Putamen (tissue), 1 donor: ENCODE results near the gene COBL.
A peak's percentile ranks its signal among the peaks of the same experiment; 100 is the strongest.

Source experiments
- DNase-seq: peaks from one replicate; pipeline ENCODE4 v3.0.0-alpha.2; 2016; ENCODE audit warnings: low spot score

Gene COBL

DNA sequence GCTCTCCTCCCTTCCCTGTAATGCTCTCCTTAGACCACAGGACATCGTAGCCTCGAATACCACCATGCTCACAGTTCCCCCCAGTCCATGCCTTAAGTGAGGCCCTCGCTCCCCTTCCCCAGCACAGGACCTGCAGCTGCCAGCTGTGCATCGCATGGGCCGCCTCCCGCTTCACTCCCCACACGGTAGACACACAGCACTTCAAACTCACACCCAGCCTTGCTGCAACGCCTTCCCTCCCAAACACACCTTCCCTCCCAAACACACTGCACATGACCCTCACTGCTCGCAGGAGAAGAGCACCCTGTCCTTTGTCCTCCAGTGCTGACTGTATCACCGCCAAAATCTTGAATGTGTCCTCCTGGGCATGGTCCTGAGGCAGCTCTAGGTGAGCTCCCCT is 42.6 kb downstream of the COBL start:
- DNase-seq, result no peak

DNA sequence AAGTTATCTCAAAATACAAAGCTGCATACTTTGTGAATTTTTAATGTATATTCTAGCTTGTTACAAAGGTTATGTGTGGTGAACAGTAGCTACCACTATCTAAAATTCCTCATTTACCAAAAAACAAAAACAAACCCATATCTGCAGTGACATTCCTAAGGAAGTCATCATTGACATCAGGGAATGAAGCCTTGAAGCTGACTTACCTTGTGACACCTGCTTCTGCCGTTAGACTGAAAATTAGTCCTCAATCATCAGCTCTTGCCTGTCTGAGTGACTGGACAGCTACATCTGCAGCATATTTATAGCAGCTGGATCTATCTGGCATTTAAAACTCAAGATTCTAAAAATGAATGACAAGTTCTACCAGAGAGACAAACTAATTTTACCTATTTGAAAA is 43.2 kb downstream of the COBL start:
- no peak for DNase-seq

DNA sequence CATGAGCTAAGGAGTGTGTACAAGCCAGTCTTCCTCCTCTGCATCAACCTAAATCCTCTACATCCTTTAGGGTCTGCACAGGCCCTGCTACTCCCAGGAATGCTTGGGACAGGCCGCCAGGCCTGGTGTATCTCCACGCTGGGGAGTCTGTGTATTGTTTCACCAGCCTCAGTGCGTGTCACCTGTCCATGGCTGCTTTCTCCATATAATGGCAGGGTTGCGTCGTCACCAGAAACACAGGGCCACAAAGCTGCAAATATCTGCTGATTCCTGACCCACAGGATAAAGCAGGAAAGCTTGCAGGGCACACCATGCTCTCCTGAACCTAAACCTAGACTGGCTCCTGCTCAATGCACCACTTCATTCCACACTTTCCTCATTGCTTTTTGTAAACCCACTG is 45.6 kb downstream of the COBL start:
- DNase-seq, result no peak

DNA sequence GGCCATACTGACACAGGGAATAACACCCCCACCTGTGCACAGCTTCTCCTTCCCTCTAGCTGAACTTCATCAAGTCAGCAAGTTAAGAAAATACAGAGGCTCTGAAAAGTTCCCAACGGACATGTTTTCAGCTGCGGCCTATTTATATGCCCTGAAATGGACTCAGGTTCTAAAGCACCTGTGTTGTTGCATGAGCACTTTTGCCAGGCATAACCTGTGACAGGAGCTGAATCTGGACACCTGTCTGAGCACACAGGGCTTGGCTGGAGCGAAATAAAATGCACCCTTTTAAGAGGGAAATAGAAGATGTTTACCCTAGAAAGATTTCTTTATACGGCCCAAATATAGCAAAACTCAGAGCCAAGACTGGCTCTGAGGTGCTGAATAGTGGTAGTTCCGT is 46.7 kb downstream of the COBL start:
- no peak for DNase-seq

DNA sequence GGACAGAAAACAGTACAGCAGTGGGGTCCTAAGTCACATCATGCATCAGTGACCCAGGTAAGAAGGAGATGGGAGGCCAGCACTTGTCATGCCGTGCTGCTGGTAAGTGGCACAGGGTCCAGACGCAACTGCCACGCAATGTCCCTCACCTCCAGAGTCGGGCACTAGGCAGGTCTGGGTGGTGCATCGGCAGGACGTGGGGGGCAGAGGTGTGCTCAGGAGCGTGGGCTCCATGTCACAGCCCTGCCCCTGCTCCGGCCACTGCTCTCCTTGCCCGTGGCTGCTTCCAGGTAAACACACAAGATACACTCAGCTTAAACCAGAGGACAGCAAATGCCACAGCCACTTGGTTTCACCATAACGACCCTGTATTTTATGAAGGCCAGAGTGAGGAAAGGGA is 47.3 kb downstream of the COBL start:
- DNase-seq, result no peak

DNA sequence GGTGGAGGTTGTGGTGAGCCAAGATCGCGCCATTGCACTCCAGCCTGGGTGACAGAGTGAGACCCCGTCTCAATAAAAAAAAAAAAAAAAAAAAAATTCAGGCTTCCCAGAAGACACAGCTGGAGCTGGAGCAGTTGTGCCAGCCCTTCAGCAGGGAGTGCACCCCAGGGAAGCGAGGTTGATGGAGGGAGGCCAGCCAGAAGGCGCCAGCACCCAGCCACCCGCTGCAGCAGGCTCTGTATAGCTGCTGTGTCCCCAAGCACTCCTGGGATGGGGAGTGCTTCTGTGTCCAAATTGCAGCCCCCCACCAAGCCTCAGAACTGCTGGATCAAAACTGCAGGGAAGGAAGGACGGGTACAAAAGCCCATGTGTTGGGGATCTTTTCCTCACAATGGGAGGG is 47.8 kb downstream of the COBL start:
- DNase-seq, result peak; percentile 62

DNA sequence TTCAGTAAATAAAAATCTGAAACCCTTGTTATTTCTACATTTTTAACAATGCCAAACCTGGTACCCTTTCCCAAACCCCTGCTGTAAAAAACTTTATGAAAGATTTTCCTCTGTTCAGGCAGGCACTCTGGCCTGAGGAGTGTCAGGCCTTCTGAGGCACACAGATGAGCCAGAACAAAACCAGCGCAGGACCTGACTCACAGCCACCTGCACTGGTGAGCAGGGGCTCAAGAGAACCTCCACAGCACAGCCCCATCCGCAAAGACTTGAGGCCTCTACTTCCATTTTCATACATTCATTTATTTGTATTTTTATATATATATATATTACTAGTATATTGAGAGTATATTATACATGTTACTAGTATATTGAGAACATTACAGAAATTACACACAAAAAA is 49.4 kb downstream of the COBL start:
- no peak for DNase-seq

DNA sequence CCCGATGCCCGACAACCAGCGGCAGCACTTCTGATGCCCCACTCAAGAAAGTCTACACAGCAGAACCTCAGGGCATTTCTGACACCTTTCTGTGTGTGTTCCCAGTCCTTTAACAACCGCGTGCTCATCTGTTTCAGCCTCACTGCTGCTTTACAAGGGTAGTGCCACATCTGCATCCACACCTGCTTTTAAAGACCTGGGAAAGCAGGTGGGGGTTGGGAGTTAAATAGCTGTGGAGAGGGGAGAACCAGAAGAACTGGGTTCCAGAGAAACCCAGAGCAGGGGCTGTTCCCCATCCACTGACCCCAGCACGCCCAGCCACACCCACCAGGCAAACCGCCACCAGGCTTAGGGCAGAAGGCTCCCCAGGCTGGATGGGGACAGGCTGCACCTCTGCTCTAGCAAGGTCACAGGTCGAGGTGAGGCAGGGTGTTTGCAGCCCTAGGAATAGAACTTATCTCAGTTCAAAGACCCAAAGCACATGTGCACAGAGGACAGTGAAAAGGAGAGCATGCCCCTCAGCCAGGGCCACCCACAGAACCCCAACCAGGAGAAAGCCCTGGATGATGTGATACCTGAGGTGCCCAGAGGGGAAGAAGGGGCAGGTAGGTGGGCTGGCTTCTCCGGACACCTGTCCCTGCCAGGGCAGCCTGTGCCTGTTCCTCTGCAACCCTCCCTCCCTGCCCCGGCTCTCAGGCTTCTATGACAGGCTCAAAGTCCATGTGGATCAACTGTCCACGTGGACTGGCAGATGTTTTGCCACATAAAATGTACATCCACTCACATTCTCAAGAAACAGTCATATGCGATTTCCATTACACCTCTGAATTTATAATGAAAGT is 51.3 kb downstream of the COBL start:
- DNase-seq, result no peak

DNA sequence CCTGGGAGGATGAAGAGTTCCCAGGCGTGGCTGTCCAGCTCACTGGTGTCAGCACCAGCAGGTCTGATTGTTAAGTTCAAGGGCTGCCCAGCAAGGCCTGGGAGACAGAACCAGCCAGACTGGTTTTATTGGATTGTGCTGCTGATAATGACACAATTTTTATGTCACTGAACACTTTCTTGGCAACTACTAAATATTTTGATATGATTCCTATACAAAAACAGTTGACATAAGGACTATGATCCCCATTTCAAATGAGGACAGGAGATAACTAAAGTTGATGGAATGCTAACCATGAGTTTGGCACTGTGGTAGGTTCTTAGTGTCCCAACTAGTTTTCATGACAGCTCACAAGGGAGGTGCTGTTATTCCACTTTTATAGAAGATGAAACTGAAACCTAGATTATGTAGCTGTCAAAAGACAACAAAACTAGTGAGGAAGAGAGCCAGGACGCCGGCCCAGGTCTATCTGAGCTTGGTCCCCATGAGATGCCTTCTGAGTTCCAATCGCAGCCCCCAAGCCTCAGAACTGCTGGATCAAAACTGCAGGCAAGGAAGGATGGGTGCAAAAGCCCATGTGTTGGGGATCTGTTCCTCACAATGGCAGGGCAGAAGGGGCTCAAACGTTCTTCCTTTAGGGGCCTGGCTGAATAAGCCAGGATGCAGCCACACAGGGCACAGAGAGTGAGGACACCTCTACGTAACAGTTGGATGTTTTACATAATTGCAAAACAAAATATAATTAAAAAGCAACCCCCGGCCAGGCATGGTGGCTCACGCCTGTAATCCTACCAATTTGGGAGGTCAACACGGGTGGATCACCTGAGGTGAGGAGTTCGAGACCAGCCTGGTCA is 52.8 kb downstream of the COBL start:
- no peak for DNase-seq

DNA sequence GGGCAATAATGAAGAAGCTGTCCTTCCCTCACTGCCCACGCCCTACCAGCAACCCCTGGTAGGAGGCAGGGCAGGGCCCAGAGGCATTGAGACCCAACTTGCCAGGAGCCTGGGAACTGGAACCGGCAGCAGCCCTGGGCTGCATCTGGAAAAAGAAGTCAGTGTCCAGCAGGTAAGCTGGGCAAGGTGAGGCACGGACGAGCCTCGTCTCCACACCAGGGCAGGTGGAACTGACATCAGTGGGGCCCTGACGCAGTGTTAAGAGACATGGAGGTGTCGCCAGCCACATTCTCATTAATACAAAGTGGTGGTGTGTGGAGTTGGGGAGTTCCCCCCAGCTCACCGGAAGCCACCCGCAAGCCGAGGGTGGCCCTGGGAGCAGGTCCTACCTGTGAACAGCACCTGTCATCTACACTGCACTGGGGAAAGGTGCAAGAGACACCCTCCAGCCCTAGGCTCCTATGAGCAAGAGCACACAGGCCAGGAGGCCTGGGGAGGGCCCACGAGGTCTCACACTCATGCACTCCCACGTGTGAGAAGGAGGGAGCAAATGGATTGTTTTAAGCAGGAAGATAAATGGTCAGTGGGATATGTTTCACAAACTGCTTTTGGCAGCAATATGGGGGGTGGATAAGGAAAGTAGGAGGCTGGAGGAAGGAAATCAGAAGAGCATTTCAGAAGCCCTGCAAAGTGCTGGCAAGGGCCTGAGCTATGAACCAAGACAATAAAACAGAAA is 53.6 kb downstream of the COBL start:
- no peak for DNase-seq

DNA sequence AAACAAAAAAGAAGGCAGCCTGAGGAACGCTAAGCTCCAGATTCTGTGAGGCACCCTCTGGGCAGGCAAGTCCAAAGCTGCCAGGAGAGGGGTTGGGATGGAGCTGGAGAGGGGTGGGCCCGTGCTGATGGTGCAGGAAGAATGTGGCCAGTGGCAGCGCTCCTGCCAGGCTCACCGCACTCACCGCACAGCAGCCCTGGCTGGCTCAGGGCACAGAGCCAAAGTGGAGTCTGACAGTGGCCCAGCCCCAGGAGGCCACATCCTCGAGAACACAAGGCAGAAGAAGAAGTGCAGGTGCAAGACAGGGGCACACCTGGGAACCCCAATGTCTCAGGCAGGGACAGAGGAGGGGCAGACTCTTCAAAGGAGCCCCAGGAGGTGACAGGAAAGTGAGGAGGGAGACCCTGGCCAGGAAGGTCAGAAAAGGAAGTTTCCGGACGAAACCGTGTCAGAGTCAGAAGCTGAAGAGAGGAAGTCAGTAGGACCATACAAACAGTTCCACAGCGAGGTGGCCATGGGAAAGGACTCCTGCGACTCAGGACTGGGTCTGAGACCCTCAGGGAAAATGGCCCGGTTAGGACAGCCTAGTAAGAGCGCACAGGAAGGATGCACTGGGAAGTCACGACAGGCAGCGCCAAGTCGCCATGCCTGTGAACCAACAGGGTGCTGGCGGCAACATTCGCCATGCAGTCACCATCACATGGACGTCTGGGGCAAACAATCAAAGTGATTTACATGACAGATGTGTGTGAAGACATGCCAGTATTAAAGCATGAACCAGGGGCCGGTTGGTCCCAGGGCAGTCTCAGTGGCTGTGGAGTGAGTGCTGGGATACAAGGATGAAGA is 54.4 kb downstream of the COBL start:
- peak; percentile 58 for DNase-seq

DNA sequence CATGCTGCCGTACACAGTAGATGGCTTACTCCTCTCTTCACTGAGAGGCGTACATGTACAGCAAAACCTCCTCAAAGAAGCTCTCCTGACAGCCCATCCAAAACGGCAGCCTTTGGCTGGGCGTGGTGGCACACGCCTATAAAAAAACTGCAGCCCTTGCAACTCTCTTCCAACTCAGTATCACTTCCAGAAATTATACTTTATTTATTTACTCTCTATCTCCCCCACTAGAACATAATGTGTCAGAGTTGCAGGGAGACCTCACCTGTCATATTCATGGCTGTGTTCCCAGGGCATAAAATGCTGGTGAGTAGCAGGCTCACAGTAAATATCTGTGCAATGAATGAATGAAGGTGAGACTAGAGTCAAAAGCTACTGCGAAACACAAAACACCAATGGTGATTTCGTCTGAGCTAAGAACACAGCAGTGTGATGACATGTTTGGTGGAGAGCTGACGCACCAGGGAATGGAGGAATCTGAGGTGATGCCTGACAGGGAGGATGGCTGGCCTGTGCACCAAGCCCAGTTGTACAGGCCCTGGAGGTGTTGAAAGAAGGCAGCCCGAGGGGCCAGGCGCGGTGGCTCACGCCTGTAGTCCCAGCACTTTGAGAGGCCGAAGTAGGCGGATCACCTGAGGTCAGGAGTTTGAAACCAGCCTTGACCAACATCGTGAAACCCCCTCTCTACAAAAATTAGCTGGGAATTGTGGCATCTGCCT is 55.3 kb downstream of the COBL start:
- DNase-seq, result no peak

DNA sequence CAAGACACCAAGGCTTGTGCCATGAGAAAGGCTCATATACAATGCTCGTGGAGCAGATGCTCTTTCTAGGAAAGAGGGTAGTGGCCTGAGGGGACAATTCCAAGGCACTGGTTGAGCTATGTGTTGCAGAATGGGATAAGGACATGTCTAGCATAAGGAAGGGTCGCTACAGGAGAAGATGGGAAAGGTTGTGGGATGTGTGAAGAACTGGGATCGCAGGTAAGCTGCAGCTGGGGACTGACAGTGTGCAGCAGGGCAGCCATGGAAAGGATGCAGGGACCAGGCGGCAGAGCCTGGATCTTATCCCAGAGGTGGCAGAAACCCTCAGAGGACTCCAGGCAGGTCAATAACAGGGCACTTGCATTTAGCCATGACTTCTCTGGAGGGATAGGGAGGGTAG is 56.1 kb downstream of the COBL start:
- DNase-seq, result no peak

DNA sequence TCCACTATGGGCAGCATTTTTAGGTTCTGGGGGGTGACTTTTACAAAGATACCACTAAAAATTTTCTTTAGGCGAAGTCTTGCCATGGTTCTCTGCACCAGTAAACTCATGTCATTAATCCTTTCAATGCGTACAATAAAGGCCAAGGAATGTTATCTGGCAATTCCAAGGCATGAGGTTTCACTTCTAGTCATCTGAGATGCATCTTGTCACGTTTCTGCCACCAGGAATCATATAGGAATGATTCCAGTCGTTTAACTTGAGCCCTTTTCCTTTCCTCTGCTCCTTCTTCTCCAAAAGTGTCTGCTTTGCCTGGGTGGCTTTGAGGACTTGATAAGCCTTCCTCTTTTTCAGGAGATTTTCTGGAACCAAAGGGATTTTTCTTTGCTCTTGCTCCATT is 56.8 kb downstream of the COBL start:
- no peak for DNase-seq

DNA sequence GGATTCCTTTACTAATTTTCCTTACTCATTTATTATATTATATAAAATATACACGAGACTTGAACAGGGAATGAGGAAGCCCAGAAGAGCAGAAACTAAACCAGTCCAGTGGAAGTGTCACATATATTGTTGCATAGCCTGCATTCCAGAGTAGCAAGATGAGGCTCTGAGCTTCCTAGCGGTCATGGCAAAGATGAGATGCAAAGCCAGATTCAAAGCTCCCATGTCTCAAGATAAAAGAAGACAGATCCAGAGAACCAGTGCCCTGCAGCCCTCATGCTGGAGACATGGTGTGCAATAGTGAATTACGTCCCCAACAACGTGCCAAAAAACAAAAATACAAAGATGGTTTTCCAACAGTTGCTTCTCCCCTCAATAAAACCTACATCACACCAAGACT is 59.7 kb downstream of the COBL start:
- DNase-seq, result no peak

DNA sequence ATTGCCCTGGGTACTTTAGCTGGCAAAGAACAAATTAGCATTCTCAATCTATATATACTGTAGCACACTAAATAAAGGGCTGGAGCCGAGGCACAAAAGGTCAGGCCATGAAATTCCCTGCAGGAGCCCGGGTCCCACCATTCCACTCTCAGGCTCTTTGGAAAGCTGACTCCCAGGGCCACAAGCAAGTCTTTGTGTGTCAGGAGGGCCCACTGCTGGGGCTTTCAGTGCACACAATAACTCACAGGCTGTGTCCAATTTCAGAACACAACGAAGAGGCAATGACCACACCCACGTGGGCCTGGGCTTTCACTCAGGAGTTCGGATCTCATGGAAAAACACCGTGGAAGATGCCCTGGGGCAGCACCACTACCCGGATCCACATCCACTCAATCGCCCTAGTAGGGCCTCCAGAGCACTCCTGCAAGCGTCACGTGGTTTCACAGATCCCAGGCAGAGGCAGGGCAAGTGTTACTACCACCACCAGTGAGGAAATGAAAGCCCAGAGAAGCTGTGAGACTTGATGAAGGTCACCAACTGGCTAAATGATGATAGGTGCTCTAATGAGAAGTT is 60.3 kb downstream of the COBL start:
- peak; percentile 87 for DNase-seq

DNA sequence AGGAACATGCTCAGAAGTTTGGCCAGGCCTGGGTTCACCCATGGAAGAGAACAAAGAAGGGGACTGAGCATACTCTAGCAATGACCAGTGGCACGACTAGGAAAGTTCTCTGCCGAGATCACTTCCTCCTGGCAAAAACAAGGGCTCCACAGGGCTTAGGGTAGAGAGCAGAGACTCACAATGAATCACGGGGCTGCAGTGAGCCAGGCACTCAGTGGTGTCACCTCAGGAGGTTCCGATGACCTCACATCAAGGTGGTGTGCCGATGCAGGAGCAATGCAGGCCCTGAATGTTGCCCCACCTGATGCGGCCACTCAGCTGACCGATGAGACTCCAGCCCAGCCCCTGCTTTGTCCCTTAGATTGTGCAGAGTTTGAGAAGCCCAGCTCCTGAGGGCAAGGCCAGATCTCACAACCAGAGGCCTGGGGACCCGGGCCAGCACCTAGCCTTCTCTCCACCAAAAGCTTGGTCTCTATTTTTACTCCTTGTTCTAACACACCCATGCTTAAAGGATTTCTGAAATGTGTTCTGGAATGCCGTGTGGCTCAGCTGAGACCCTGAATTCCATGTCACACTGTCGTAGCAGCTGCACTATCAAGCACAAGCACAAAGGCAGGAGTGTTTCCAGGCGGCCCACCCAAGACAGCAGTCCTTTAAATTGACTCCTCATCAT is 60.9 kb downstream of the COBL start:
- no peak for DNase-seq

DNA sequence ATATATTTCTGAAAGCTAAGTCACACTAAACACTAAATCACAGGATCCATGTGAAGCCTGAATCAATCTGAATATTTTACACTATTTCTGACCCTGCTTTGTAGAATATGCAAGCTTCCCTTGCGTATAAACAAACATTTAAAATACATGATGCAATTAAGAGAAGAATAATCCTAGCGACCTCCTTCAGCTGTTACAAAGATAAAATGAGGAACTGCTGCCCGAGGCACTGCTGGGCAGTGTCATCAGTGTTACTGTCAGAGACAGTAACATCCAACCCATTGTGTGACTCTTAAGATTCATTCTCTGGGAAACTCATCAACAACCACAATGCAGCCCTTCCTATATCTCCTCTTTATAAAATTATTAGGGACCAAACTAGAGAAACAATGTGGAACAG is 61.6 kb downstream of the COBL start:
- no peak for DNase-seq

DNA sequence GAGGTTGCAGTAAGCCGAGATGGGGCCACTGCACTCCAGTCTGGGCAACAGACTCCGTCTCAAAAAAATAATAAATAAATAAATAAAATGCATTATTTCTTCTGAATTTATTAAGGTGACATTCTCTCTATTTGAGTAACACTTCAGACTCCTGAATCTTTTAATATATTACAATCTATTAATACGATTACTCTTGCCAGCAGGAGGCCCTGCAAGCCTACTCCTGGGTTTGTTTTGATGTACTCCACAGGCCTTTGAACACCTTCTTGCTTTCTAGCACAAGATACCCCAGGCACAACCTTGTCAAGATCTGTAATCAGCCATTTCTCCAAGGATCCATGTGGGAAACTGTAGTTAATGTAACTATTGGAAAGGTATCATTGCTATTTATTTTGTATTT is 63.5 kb downstream of the COBL start:
- no peak for DNase-seq

DNA sequence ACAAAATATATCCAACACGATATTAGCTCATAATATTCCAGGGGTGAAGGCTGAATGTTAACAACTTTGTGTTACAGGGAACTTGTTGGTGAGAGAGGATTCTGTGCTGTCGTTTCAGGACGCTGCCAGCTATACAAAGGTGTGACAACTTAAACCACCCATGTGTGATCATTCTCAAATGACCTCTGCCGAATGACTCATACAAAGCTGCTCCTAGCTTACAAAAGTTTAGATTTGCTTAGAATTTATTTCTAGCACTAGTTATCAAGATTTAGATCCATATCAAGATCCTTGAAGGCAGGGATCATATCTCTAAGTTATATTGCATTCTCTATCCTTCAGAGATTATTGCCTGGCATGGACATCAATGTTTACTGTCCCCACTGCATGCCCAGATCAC is 65.3 kb downstream of the COBL start:
- no peak for DNase-seq
